Astrocyte (in vitro differentiated cells and primary cell): ENCODE data around the gene TAF8. TPM values are rescaled to one million over a fixed set of nuclear protein-coding genes. Genes with fewer than 3 reads are reported as not detected.

Source experiments
- DNase-seq: peaks from one replicate; pipeline ENCODE4 v3.0.0-alpha.2; 2010; ENCODE audit warnings: low read depth
- FAIRE-seq: peaks from 2 replicates; lab custom pipeline; 2011; peaks lifted over from hg19 to GRCh38; lab: Jason Lieb, UNC
- H2AFZ ChIP-seq: 2 replicates; pipeline ENCODE4 v1.6.0; 2012; ENCODE audit warnings: low read depth, low read length, inconsistent platforms
- H3K27ac ChIP-seq: 2 replicates; pipeline ENCODE4 v1.5.1; 2011; ENCODE audit warnings: low read depth, low read length, inconsistent platforms
- H3K27me3 ChIP-seq: 2 replicates; pipeline ENCODE4 v1.6.0; 2011; ENCODE audit warnings: low read length, inconsistent platforms; ENCODE audit not compliant: insufficient read depth
- H3K36me3 ChIP-seq: 2 replicates; pipeline ENCODE4 v1.5.1; 2011; ENCODE audit warnings: low read length, inconsistent platforms; ENCODE audit not compliant: insufficient read depth
- H3K4me1 ChIP-seq: 2 replicates; pipeline ENCODE4 v1.5.1; 2011; ENCODE audit warnings: low read length, inconsistent platforms; ENCODE audit not compliant: insufficient read depth
- H3K4me2 ChIP-seq: 2 replicates; pipeline ENCODE4 v1.6.0; 2012; ENCODE audit warnings: low read length, inconsistent platforms
- H3K4me3 ChIP-seq: 2 replicates; pipeline ENCODE4 v1.5.1; 2011; ENCODE audit warnings: low read depth, mild to moderate bottlenecking, low read length, inconsistent platforms; ENCODE audit not compliant: insufficient read depth
- H3K79me2 ChIP-seq: 2 replicates; pipeline ENCODE4 v1.6.0; 2012; ENCODE audit warnings: mild to moderate bottlenecking, low read length, inconsistent platforms; ENCODE audit not compliant: insufficient read depth
- H3K9ac ChIP-seq: 2 replicates; pipeline ENCODE4 v1.6.0; 2012; ENCODE audit warnings: mild to moderate bottlenecking, low read length, inconsistent platforms
- H3K9me3 ChIP-seq: 2 replicates; pipeline ENCODE4 v1.5.1; 2012; ENCODE audit warnings: low read depth, mild to moderate bottlenecking, low read length, inconsistent platforms; ENCODE audit not compliant: insufficient read depth
- H4K20me1 ChIP-seq: 2 replicates; pipeline ENCODE4 v1.6.0; 2012; ENCODE audit warnings: low read length, inconsistent platforms; ENCODE audit not compliant: insufficient read depth
- H3K27ac Mint-ChIP-seq: one replicate; pipeline ENCODE4 v1.8.0; 2021; ENCODE audit warnings: mild to moderate bottlenecking, mixed read lengths; ENCODE audit not compliant: unreplicated experiment
- H3K27me3 Mint-ChIP-seq: one replicate; pipeline ENCODE4 v1.8.0; 2021; ENCODE audit warnings: low read depth, mixed read lengths; ENCODE audit not compliant: unreplicated experiment
- H3K36me3 Mint-ChIP-seq: one replicate; pipeline ENCODE4 v1.8.0; 2021; ENCODE audit warnings: low read depth, mixed read lengths; ENCODE audit not compliant: unreplicated experiment
- H3K4me1 Mint-ChIP-seq: one replicate; pipeline ENCODE4 v1.8.0; 2021; ENCODE audit warnings: low read depth, mixed read lengths; ENCODE audit not compliant: unreplicated experiment
- H3K4me3 Mint-ChIP-seq: one replicate; pipeline ENCODE4 v1.8.0; 2021; ENCODE audit warnings: mild to moderate bottlenecking, moderate library complexity, mixed read lengths; ENCODE audit not compliant: unreplicated experiment
- H3K9me3 Mint-ChIP-seq: one replicate; pipeline ENCODE4 v1.8.0; 2021; ENCODE audit warnings: mild to moderate bottlenecking, mixed read lengths; ENCODE audit not compliant: unreplicated experiment
- CTCF ChIP-seq: IDR thresholded peaks from 2 replicates; pipeline ENCODE4 v1.5.1; 2011; ENCODE audit warnings: low read depth, mild to moderate bottlenecking, inconsistent platforms, low read length, moderate library complexity; ENCODE audit not compliant: insufficient read depth
- EZH2 ChIP-seq: IDR thresholded peaks from 2 replicates; pipeline ENCODE4 v1.6.1; 2012; ENCODE audit warnings: mild to moderate bottlenecking, low read length, inconsistent platforms; ENCODE audit not compliant: insufficient read depth
- total RNA-seq: library from RNA; stranded (reverse); gene quantifications from 2 replicates; pipeline ENCODE4 v1.2.1, GENCODE V29; 2021

TAF8 gene
- total RNA-seq, 1 donor from 2014 or later, result 14.8 TPM

- H3K36me3 Mint-ChIP-seq, result no peaks in the 10 kb centered on the region
- peak overlapping the region; percentile 85 for H3K4me3 Mint-ChIP-seq
- Histone ChIP-seq H3K4me3 (peak overlapping the region; percentile 96), H3K9ac (peak overlapping the region; percentile 98), H4K20me1 (peaks cover 7% of the 10 kb centered on the region), H3K27me3 (peaks cover 17% of the 10 kb centered on the region), H3K9me3 (no peaks in the 10 kb centered on the region), H3K4me1 (peaks cover 18% of the 10 kb centered on the region), H2AFZ (peak overlapping the region; percentile 70), H3K4me2 (peak overlapping the region; percentile 88), H3K79me2 (peaks cover 9% of the 10 kb centered on the region), H3K36me3 (no peaks in the 10 kb centered on the region), H3K27ac (no peak overlapping the region)
- TF ChIP-seq EZH2, result no peak
- TF ChIP-seq CTCF, result no peak
- DNase-seq, result no peak
- no peaks in the 10 kb centered on the region for H3K27me3 Mint-ChIP-seq
- peaks cover 27% of the 10 kb centered on the region for H3K4me1 Mint-ChIP-seq
- no peak for FAIRE-seq
- H3K9me3 Mint-ChIP-seq, result no peaks in the 10 kb centered on the region
- no peak overlapping the region for H3K27ac Mint-ChIP-seq
These were observed 402 bp upstream of the TAF8 start for GRCh38 chr6:42049948-42050296.

- Histone ChIP-seq H3K36me3 (peaks cover 6% of the 10 kb centered on the region), H3K79me2 (peaks cover 9% of the 10 kb centered on the region), H3K27ac (no peak overlapping the region), H3K9ac (peak overlapping the region; percentile 98), H3K9me3 (no peaks in the 10 kb centered on the region), H3K27me3 (peaks cover 17% of the 10 kb centered on the region), H2AFZ (no peak overlapping the region), H4K20me1 (peaks cover 6% of the 10 kb centered on the region), H3K4me1 (peaks cover 4% of the 10 kb centered on the region), H3K4me3 (peak overlapping the region; percentile 96), H3K4me2 (peak overlapping the region; percentile 88)
- H3K27me3 Mint-ChIP-seq, result no peaks in the 10 kb centered on the region
- peak overlapping the region; percentile 89 for H3K4me3 Mint-ChIP-seq
- DNase-seq, result no peak
- no peaks in the 10 kb centered on the region for H3K9me3 Mint-ChIP-seq
- H3K4me1 Mint-ChIP-seq, result peaks cover 13% of the 10 kb centered on the region
- no peak overlapping the region for H3K27ac Mint-ChIP-seq
- no peak for FAIRE-seq
- TF ChIP-seq EZH2, result no peak
- no peak for TF ChIP-seq CTCF
- H3K36me3 Mint-ChIP-seq, result peaks cover 8% of the 10 kb centered on the region
These were observed 937 bp downstream of the TAF8 start for GRCh38 chr6:42051268-42051653.

- no peaks in the 10 kb centered on the region for H3K9me3 ChIP-seq
- no peaks in the 10 kb centered on the region for H4K20me1 ChIP-seq
- H3K4me1 Mint-ChIP-seq, result peaks cover 3% of the 10 kb centered on the region
- no peak overlapping the region for H3K27ac Mint-ChIP-seq
- peaks cover 15% of the 10 kb centered on the region for H3K36me3 ChIP-seq
- no peak overlapping the region for H3K4me3 ChIP-seq
- no peak overlapping the region for H3K9ac ChIP-seq
- H3K79me2 ChIP-seq, result peaks cover 9% of the 10 kb centered on the region
- no peak overlapping the region for H2AFZ ChIP-seq
- H3K36me3 Mint-ChIP-seq, result peaks cover 16% of the 10 kb centered on the region
- no peak overlapping the region for H3K4me2 ChIP-seq
- no peak overlapping the region for H3K4me3 Mint-ChIP-seq
- FAIRE-seq (no peak), DNase-seq (no peak)
- no peak for TF ChIP-seq EZH2
- TF ChIP-seq CTCF, result no peak
- H3K27ac ChIP-seq, result no peak overlapping the region
- no peaks in the 10 kb centered on the region for H3K27me3 Mint-ChIP-seq
- no peaks in the 10 kb centered on the region for H3K27me3 ChIP-seq
- peaks cover 2% of the 10 kb centered on the region for H3K4me1 ChIP-seq
- H3K9me3 Mint-ChIP-seq, result no peaks in the 10 kb centered on the region
These were observed 3.3 kb downstream of the TAF8 start for GRCh38 chr6:42053601-42054000.
